H9 (cell line): ENCODE measurements around the gene CYP2B6. TPM values are rescaled to one million over a fixed set of nuclear protein-coding genes. Genes with fewer than 3 reads are reported as not detected.

Source experiments
- DNase-seq: peaks from one replicate; pipeline ENCODE4 v3.0.0-alpha.2; 2017
- H2AFZ ChIP-seq: one replicate; pipeline ENCODE4 v1.6.1; 2013; ENCODE audit warnings: mild to moderate bottlenecking, low read length, control low read depth, moderate library complexity
- H2AK5ac ChIP-seq: 2 replicates; pipeline ENCODE4 v1.6.1; 2013; ENCODE audit warnings: low read length, control low read depth, mixed read lengths; ENCODE audit not compliant: insufficient read length
- H2BK120ac ChIP-seq: one replicate; pipeline ENCODE4 v1.6.1; 2013; ENCODE audit warnings: low read depth, mild to moderate bottlenecking, low read length, control low read depth, inconsistent platforms; ENCODE audit not compliant: poor library complexity, severe bottlenecking
- H2BK12ac ChIP-seq: 2 replicates; pipeline ENCODE4 v1.6.1; 2013; ENCODE audit warnings: low read length, control low read depth, mixed read lengths, low read depth; ENCODE audit not compliant: insufficient read length
- H2BK15ac ChIP-seq: 2 replicates; pipeline ENCODE4 v1.6.1; 2013; ENCODE audit warnings: low read depth, low read length, control low read depth
- H2BK20ac ChIP-seq: one replicate; pipeline ENCODE4 v1.6.1; 2013; ENCODE audit warnings: low read depth, mild to moderate bottlenecking, low read length, control low read depth, inconsistent platforms; ENCODE audit not compliant: poor library complexity, severe bottlenecking
- H2BK5ac ChIP-seq: 2 replicates; pipeline ENCODE4 v1.6.1; 2013; ENCODE audit warnings: low read length, control low read depth, mixed read lengths; ENCODE audit not compliant: insufficient read length
- H3K14ac ChIP-seq: 2 replicates; pipeline ENCODE4 v1.6.1; 2013; ENCODE audit warnings: low read length, control low read depth; ENCODE audit not compliant: insufficient read depth
- H3K18ac ChIP-seq: 2 replicates; pipeline ENCODE4 v1.6.1; 2013; ENCODE audit warnings: low read depth, mild to moderate bottlenecking, mixed read lengths, low read length, control low read depth; ENCODE audit not compliant: insufficient read length
- H3K23ac ChIP-seq: 2 replicates; pipeline ENCODE4 v1.6.1; 2013; ENCODE audit warnings: low read length, control low read depth, mixed read lengths, low read depth; ENCODE audit not compliant: insufficient read length
- H3K23me2 ChIP-seq: 2 replicates; pipeline ENCODE4 v1.6.1; 2013; ENCODE audit warnings: low read depth, mild to moderate bottlenecking, mixed read lengths, low read length, control low read depth; ENCODE audit not compliant: insufficient read length, poor library complexity, severe bottlenecking
- H3K27ac ChIP-seq: 2 replicates; pipeline ENCODE4 v1.5.1; 2013; ENCODE audit warnings: low read length, control low read depth, mixed read lengths, low read depth; ENCODE audit not compliant: insufficient read length
- H3K27me3 ChIP-seq: 2 replicates; pipeline ENCODE4 v1.6.1; 2013; ENCODE audit warnings: low read length, control low read depth, inconsistent platforms; ENCODE audit not compliant: insufficient read depth
- H3K4ac ChIP-seq: 2 replicates; pipeline ENCODE4 v1.6.1; 2013; ENCODE audit warnings: low read depth, mild to moderate bottlenecking, control low read depth, inconsistent platforms, low read length, moderate library complexity
- H3K4me1 ChIP-seq: 2 replicates; pipeline ENCODE4 v1.6.1; 2013; ENCODE audit warnings: low read length, control low read depth, inconsistent platforms; ENCODE audit not compliant: insufficient read depth
- H3K4me2 ChIP-seq: 2 replicates; pipeline ENCODE4 v1.6.1; 2013; ENCODE audit warnings: low read length, control low read depth, mixed read lengths; ENCODE audit not compliant: insufficient read length, insufficient read depth
- H3K56ac ChIP-seq: 2 replicates; pipeline ENCODE4 v1.6.1; 2013; ENCODE audit warnings: low read depth, mild to moderate bottlenecking, mixed read lengths, low read length, control low read depth; ENCODE audit not compliant: insufficient read length
- H3K79me1 ChIP-seq: 2 replicates; pipeline ENCODE4 v1.6.1; 2013; ENCODE audit warnings: low read depth, mild to moderate bottlenecking, moderate library complexity, low read length, control low read depth, inconsistent platforms; ENCODE audit not compliant: insufficient read depth, poor library complexity, severe bottlenecking
- H3K79me2 ChIP-seq: 2 replicates; pipeline ENCODE4 v1.6.1; 2013; ENCODE audit warnings: low read length, control low read depth, inconsistent platforms; ENCODE audit not compliant: insufficient read depth
- H3K9ac ChIP-seq: 2 replicates; pipeline ENCODE4 v1.6.1; 2013; ENCODE audit warnings: low read length, control low read depth, mixed read lengths; ENCODE audit not compliant: insufficient read length; ENCODE audit errors: extremely low read depth
- H3K9me3 ChIP-seq: one replicate; pipeline ENCODE4 v1.6.1; 2013; ENCODE audit warnings: low read depth, low read length, inconsistent platforms; ENCODE audit not compliant: control insufficient read depth
- H3T11ph ChIP-seq: one replicate; pipeline ENCODE4 v1.6.1; 2013; ENCODE audit warnings: mild to moderate bottlenecking, low read length, control low read depth, inconsistent platforms
- H4K20me1 ChIP-seq: one replicate; pipeline ENCODE4 v1.6.1; 2013; ENCODE audit not compliant: control insufficient read depth, insufficient read length, insufficient read depth
- H4K5ac ChIP-seq: 2 replicates; pipeline ENCODE4 v1.6.1; 2013; ENCODE audit warnings: low read depth, mild to moderate bottlenecking, mixed read lengths, low read length, control low read depth; ENCODE audit not compliant: insufficient read length
- H4K8ac ChIP-seq: replicated peaks from 2 replicates; pipeline ENCODE4 v1.6.1; 2013; ENCODE audit warnings: low read length, control low read depth, mixed read lengths, low read depth; ENCODE audit not compliant: insufficient read length
- H4K91ac ChIP-seq: 2 replicates; pipeline ENCODE4 v1.6.1; 2013; ENCODE audit warnings: low read depth, mild to moderate bottlenecking, moderate library complexity, mixed read lengths, low read length, control low read depth; ENCODE audit not compliant: insufficient read length
- H3K27ac Mint-ChIP-seq, 3 experiments: 2 replicates in 2 of 3; 3 replicates in 1 of 3; pipeline ENCODE4 v1.8.0; 2020 to 2021; ENCODE audit warnings: mixed read lengths in 3 of 3, mild to moderate bottlenecking in 1 of 3, moderate library complexity in 1 of 3
- H3K27me3 Mint-ChIP-seq: 2 replicates; pipeline ENCODE4 v1.8.0; 2021; ENCODE audit warnings: low read depth, mild to moderate bottlenecking, moderate library complexity, mixed read lengths
- H3K36me3 Mint-ChIP-seq, 3 experiments: 2 replicates in 2 of 3; 3 replicates in 1 of 3; pipeline ENCODE4 v1.8.0; 2020 to 2021; ENCODE audit warnings: low read depth in 3 of 3, mixed read lengths in 3 of 3; ENCODE audit not compliant: insufficient read depth in 1 of 3
- H3K4me1 Mint-ChIP-seq, 2 experiments: 2 replicates each; pipeline ENCODE4 v1.8.0; 2020; ENCODE audit warnings: mixed read lengths in 2 of 2
- H3K4me3 Mint-ChIP-seq, 2 experiments: 2 replicates in 1 of 2; 3 replicates in 1 of 2; pipeline ENCODE4 v1.8.0; 2020 to 2021; ENCODE audit warnings: mild to moderate bottlenecking in 2 of 2, mixed read lengths in 2 of 2, moderate library complexity in 1 of 2
- H3K9me3 Mint-ChIP-seq, 2 experiments: 2 replicates in 1 of 2; 3 replicates in 1 of 2; pipeline ENCODE4 v1.8.0; 2020; ENCODE audit warnings: mild to moderate bottlenecking in 2 of 2, mixed read lengths in 2 of 2, moderate library complexity in 1 of 2
- CTCF ChIP-seq: fragments of 200-600 bp; sonication (generic); conservative IDR thresholded peaks from 3 replicates; pipeline ENCODE4 v1.8.0; 2021; ENCODE audit warnings: antibody characterized with exemption, mild to moderate bottlenecking
- WGBS: extraction: QIAGEN DNeasy Blood & Tissue Kit; methylation state at CpG from one replicate; pipeline ENCODE4 v1.1.7; 2013; ENCODE audit warnings: missing lambda C conversion rate, low lambda C conversion rate, mixed read lengths; ENCODE audit not compliant: insufficient read length; ENCODE audit errors: extremely low coverage; 5-methylcytosine and 5-hydroxymethylcytosine counted together
- long read RNA-seq: library from polyadenylated mRNA; unstranded; transcript quantifications from one replicate; pipeline ENCODE4 v2.0.0, GENCODE V29; 2020
- total RNA-seq: library from RNA; stranded (reverse); gene quantifications from 2 replicates; pipeline ENCODE4 v1.2.1, GENCODE V29; 2021

Gene CYP2B6
- 2.3 and 3.0 TPM in 2 replicates for total RNA-seq
- long read RNA-seq, partial matches to known transcripts: 0 of 2 reads
- long read RNA-seq, other reads (novel, unspliced or antisense): 0 of 2 reads

GRCh38 chr19:40990972-40991381 lies at the start of gene CYP2B6:
Gene CYP2B6 (plus strand): TSS chr19:40991282. CDS start chr19:40991306, 24 bp downstream.
- no peak within 1 kb of the TSS for H3K18ac ChIP-seq
- DNase-seq: no peak
- no peak within 1 kb of the TSS for H4K91ac ChIP-seq
- H2BK15ac ChIP-seq: no peak within 1 kb of the TSS
- H3K27ac ChIP-seq: no peak within 1 kb of the TSS
- TF ChIP-seq CTCF: no peak
- no peak within 1 kb of the TSS for H2BK120ac ChIP-seq
- no peak within 1 kb of the TSS for H4K5ac ChIP-seq
- no peaks in the 10 kb centered on the region for H3K27me3 ChIP-seq
- no peak within 1 kb of the TSS for H2BK20ac ChIP-seq
- no peak within 1 kb of the TSS for H3K4me2 ChIP-seq
- peaks cover 13 to 25% of the 10 kb centered on the region in 2 experiments for H3K4me1 Mint-ChIP-seq
- H3K9ac ChIP-seq: no peak within 1 kb of the TSS
- no peak within 1 kb of the TSS for H2AFZ ChIP-seq
- no peaks in the 10 kb centered on the region for H3K79me2 ChIP-seq
- H3K79me1 ChIP-seq: no peaks in the 10 kb centered on the region
- no peaks in the 10 kb centered on the region for H3K23me2 ChIP-seq
- WGBS: no CpG with 5 or more reads among the region's 2 CpGs
- no peak within 1 kb of the TSS for H2AK5ac ChIP-seq
- no peaks in the 10 kb centered on the region for H3K9me3 ChIP-seq
- no peak within 1 kb of the TSS for H3T11ph ChIP-seq
- no peak within 1 kb of the TSS for H3K56ac ChIP-seq
- no peak within 1 kb of the TSS for H3K23ac ChIP-seq
- no peak within 1 kb of the TSS for H2BK12ac ChIP-seq
- no peak within 1 kb of the TSS for H2BK5ac ChIP-seq
- peaks cover 0 to 11% (median 7%) of the 10 kb centered on the region in 3 experiments; a peak in 5 of 7 replicates for H3K36me3 Mint-ChIP-seq
- no peak within 1 kb of the TSS for H3K14ac ChIP-seq
- H3K27ac Mint-ChIP-seq: no peak within 1 kb of the TSS; a peak in 1 of 7 replicates
- no peaks in the 10 kb centered on the region for H3K4me1 ChIP-seq
- H3K4ac ChIP-seq: no peak within 1 kb of the TSS
- H3K9me3 Mint-ChIP-seq: peaks cover 0 to 15% of the 10 kb centered on the region in 2 experiments; a peak in 4 of 5 replicates
- no peaks in the 10 kb centered on the region for H4K20me1 ChIP-seq
- H3K27me3 Mint-ChIP-seq: peaks cover 8% of the 10 kb centered on the region
- H4K8ac ChIP-seq: no peak within 1 kb of the TSS
- H3K4me3 Mint-ChIP-seq: no peak within 1 kb of the TSS
